Caco-2 (cell line): ENCODE measurements around the gene HCK. TPM values are rescaled to one million over a fixed set of nuclear protein-coding genes. Genes with fewer than 3 reads are reported as not detected.

ENCODE experiments used
- BruUV-seq: library from RNA; stranded (reverse); fragments of 400-500 nt; replicated peaks from 2 replicates; lab custom pipeline; 2021; lab: Mats Ljungman, UMichigan
- CTCF ChIA-PET: fragments of 300-600 bp; sonication (Branson Sonifier 250); formaldehyde crosslinking; loops from one replicate; lab custom pipeline; 2022; ENCODE audit warnings: antibody characterized with exemption; lab: Charles Lee
- POLR2A ChIA-PET: fragments of 300-600 bp; sonication (Branson Sonifier 250); formaldehyde crosslinking; loops from one replicate; lab custom pipeline; 2022; ENCODE audit warnings: antibody characterized with exemption; lab: Charles Lee
- DNase-seq, 2 experiments: peaks; one replicate each; pipeline versions ENCODE4 v3.0.0 to v3.0.0-alpha.2; 2020 to 2022
- H3K27me3 ChIP-seq: replicated peaks from 2 replicates; pipeline ENCODE4 v1.6.0; 2011; ENCODE audit warnings: low read length; ENCODE audit not compliant: control insufficient read depth, insufficient read depth
- H3K36me3 ChIP-seq: 2 replicates; pipeline ENCODE4 v1.5.1; 2011; ENCODE audit warnings: low read length; ENCODE audit not compliant: control insufficient read depth, insufficient read depth
- H3K4me1 ChIP-seq: fragments of 250-450 bp; sonication (Bioruptor Pico); 2 replicates; pipeline ENCODE4 v1.5.1; 2020; ENCODE audit warnings: mild to moderate bottlenecking
- H3K4me3 ChIP-seq: 2 replicates; pipeline ENCODE4 v1.5.1; 2011; ENCODE audit warnings: low read depth, mild to moderate bottlenecking, control low read depth, low read length
- H3K9me3 ChIP-seq: fragments of 250-450 bp; sonication (Bioruptor Pico); 2 replicates; pipeline ENCODE4 v1.5.1; 2020; ENCODE audit warnings: mild to moderate bottlenecking, moderate library complexity
- H3K27ac Mint-ChIP-seq: one replicate; pipeline ENCODE4 v1.8.0; 2022; ENCODE audit warnings: mixed read lengths; ENCODE audit not compliant: unreplicated experiment
- H3K27me3 Mint-ChIP-seq: one replicate; pipeline ENCODE4 v1.8.0; 2022; ENCODE audit warnings: mixed read lengths; ENCODE audit not compliant: insufficient read depth, unreplicated experiment
- H3K36me3 Mint-ChIP-seq: one replicate; pipeline ENCODE4 v1.8.0; 2022; ENCODE audit warnings: mild to moderate bottlenecking, mixed read lengths; ENCODE audit not compliant: insufficient read depth, unreplicated experiment
- H3K4me1 Mint-ChIP-seq: one replicate; pipeline ENCODE4 v1.8.0; 2022; ENCODE audit warnings: low read depth, mixed read lengths; ENCODE audit not compliant: unreplicated experiment
- H3K4me3 Mint-ChIP-seq: one replicate; pipeline ENCODE4 v1.8.0; 2022; ENCODE audit warnings: mild to moderate bottlenecking, moderate library complexity, mixed read lengths; ENCODE audit not compliant: unreplicated experiment
- H3K9me3 Mint-ChIP-seq: one replicate; pipeline ENCODE4 v1.8.0; 2022; ENCODE audit warnings: mixed read lengths; ENCODE audit not compliant: unreplicated experiment
- intact Hi-C: fragments of 100-400 bp; cut with micrococcal nuclease; formaldehyde crosslinking; loops from one replicate; pipeline ENCODE4 v1.10.0; 2022; ENCODE audit not compliant: unreplicated experiment
- total RNA-seq: library from RNA; stranded (reverse); gene quantifications from 2 replicates; pipeline ENCODE4 v1.2.3, GENCODE V29; 2022
- TF ChIP-seq, protein P1 (sequence below), 2 experiments: fragments of 200-600 bp in 1 of 2; IDR thresholded peaks; 1 replicate in 1 of 2; 2 replicates in 1 of 2; pipeline versions ENCODE4 v1.5.1 to v1.8.0; 2011 to 2022; ENCODE audit warnings: antibody characterized with exemption in 1 of 2, control low read depth in 1 of 2, inconsistent platforms in 1 of 2, low read depth in 1 of 2, low read length in 1 of 2, mild to moderate bottlenecking in 1 of 2, moderate library complexity in 1 of 2; ENCODE audit not compliant: insufficient read depth in 1 of 2, severe bottlenecking in 1 of 2, unreplicated experiment in 1 of 2

The HCK gene
- total RNA-seq, 1 experiment from 2014 or later = not detected

DNA sequence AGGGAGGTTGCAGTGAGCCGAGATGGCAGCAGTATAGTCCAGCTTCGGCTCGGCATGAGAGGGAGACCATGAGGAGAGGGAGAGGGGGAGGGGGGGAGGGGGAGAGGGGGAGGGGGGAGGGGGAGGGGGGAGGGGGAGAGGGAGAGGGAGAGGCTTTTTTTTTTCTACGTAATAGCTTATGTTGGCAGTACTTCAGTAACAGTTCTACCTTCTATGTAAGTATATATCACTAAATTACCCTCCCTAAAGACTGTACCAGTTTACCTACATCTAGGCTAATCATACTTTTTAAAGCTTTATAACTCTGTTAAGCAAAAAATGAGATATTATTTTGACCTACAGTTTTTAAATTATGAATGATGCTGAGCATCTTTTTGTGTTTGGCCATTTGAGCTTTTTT, 71.0 kb downstream of the HCK start:
- H3K4me1 Mint-ChIP-seq = no peaks in the 10 kb centered on the region
- peaks cover 42% of the 10 kb centered on the region for H3K36me3 Mint-ChIP-seq
- BruUV-seq = no TSS peak
- intact Hi-C loops = no loop called here
- H3K36me3 ChIP-seq = 0 out of 2 replicates have a peak, but pooled peaks cover 1% of the 10 kb centered on the region
- no peak overlapping the region for H3K4me3 ChIP-seq
- no peaks in the 10 kb centered on the region for H3K27me3 Mint-ChIP-seq
- H3K27ac Mint-ChIP-seq = no peak overlapping the region
- H3K9me3 ChIP-seq = peaks cover 11% of the 10 kb centered on the region
- no peaks in the 10 kb centered on the region for H3K4me1 ChIP-seq
- POLR2A ChIA-PET = no interaction called here
- no peaks in the 10 kb centered on the region for H3K27me3 ChIP-seq
- TF ChIP-seq, protein P1, sequence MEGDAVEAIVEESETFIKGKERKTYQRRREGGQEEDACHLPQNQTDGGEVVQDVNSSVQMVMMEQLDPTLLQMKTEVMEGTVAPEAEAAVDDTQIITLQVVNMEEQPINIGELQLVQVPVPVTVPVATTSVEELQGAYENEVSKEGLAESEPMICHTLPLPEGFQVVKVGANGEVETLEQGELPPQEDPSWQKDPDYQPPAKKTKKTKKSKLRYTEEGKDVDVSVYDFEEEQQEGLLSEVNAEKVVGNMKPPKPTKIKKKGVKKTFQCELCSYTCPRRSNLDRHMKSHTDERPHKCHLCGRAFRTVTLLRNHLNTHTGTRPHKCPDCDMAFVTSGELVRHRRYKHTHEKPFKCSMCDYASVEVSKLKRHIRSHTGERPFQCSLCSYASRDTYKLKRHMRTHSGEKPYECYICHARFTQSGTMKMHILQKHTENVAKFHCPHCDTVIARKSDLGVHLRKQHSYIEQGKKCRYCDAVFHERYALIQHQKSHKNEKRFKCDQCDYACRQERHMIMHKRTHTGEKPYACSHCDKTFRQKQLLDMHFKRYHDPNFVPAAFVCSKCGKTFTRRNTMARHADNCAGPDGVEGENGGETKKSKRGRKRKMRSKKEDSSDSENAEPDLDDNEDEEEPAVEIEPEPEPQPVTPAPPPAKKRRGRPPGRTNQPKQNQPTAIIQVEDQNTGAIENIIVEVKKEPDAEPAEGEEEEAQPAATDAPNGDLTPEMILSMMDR (IDR thresholded peaks at IDR 0.05; ENCODE audit: insufficient read depth in 1 of 2, low read depth in 1 of 2, low read length in 1 of 2, severe bottlenecking in 1 of 2, unreplicated experiment in 1 of 2) = no peak
- H3K9me3 Mint-ChIP-seq = peaks cover 8% of the 10 kb centered on the region
- no peak overlapping the region for H3K4me3 Mint-ChIP-seq
- CTCF ChIA-PET = no interaction called here
- DNase-seq = no peak

DNA sequence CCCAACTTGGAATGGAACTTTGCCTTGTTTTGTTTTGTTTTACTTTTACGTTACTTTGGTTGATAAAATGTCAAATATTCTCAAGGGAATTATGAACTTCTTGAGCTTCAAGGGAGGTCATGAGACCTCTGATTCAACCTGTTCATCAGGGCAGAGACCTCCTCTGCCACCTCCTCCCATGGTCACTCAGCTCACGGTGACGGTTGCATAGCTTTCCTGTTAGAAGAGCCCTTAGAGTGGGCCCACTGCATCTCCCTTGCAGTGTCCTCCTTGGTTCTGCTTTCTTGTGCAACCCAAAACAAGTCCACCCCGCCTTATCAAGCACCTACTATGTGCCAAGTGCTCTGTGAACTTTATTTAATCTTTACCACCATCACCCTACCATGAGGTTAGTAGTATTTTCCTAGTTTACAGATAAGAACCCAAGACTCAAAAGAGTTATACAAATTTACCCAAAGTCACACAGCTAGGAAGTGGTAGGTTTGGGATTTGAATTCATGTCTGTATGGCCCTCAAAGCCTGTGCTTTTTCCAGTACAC, 72.9 kb downstream of the HCK start:
- ChIA-PET CTCF (no interaction called here), POLR2A (no interaction called here)
- Mint-ChIP-seq H3K27ac (no peak overlapping the region), H3K4me1 (no peaks in the 10 kb centered on the region), H3K36me3 (peaks cover 36% of the 10 kb centered on the region), H3K27me3 (no peaks in the 10 kb centered on the region), H3K4me3 (no peak overlapping the region), H3K9me3 (peaks cover 8% of the 10 kb centered on the region)
- TF ChIP-seq, protein P1 (IDR thresholded peaks at IDR 0.05; ENCODE audit: insufficient read depth in 1 of 2, low read depth in 1 of 2, low read length in 1 of 2, severe bottlenecking in 1 of 2, unreplicated experiment in 1 of 2) = no peak
- Histone ChIP-seq H3K4me3 (no peak overlapping the region), H3K27me3 (no peaks in the 10 kb centered on the region), H3K4me1 (no peaks in the 10 kb centered on the region), H3K36me3 (0 out of 2 replicates have a peak, but pooled peaks cover 1% of the 10 kb centered on the region), H3K9me3 (peaks cover 5% of the 10 kb centered on the region; the same call in 1 of the 2 replicates)
- intact Hi-C loops = no loop called here
- no TSS peak for BruUV-seq
- DNase-seq = peak in 1 of 2 experiments; percentile 29

DNA sequence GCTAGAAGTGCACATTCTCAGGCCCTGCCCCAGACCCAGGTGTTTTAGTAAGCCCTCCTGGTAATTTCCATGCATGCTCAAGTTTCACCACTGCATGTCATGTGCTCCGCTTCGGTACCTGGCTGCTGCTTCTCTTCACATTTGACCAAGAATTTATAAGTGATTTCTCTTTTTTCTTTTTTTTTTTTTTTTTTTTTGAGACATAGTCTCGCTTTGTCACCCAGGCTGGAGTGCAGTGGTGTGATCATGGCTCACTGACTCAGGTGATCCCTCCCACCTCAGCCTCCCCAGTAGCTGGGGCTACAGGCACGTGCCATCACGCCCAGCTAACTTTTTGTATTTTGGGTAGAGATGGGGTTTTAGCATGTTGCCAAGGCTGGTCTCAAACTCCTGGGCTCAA, 73.5 kb downstream of the HCK start:
- no peaks in the 10 kb centered on the region for H3K4me1 ChIP-seq
- Mint-ChIP-seq H3K9me3 (peaks cover 3% of the 10 kb centered on the region), H3K27me3 (no peaks in the 10 kb centered on the region), H3K36me3 (peaks cover 34% of the 10 kb centered on the region), H3K4me3 (no peak overlapping the region), H3K27ac (no peak overlapping the region), H3K4me1 (no peaks in the 10 kb centered on the region)
- no TSS peak for BruUV-seq
- H3K9me3 ChIP-seq = 0 out of 2 replicates have a peak, but pooled peaks cover 4% of the 10 kb centered on the region
- peak in 1 of 2 experiments; percentile 30 for DNase-seq
- TF ChIP-seq, protein P1 (IDR thresholded peaks at IDR 0.05; ENCODE audit: insufficient read depth in 1 of 2, low read depth in 1 of 2, low read length in 1 of 2, severe bottlenecking in 1 of 2, unreplicated experiment in 1 of 2) = no peak
- H3K36me3 ChIP-seq = 0 out of 2 replicates have a peak, but pooled peaks cover 1% of the 10 kb centered on the region
- POLR2A ChIA-PET = no interaction called here
- H3K4me3 ChIP-seq = no peak overlapping the region
- CTCF ChIA-PET = no interaction called here
- intact Hi-C loops = no loop called here
- H3K27me3 ChIP-seq = no peaks in the 10 kb centered on the region
